ENCODE measurements around the gene FGFBP2.

FGFBP2 gene

DNA sequence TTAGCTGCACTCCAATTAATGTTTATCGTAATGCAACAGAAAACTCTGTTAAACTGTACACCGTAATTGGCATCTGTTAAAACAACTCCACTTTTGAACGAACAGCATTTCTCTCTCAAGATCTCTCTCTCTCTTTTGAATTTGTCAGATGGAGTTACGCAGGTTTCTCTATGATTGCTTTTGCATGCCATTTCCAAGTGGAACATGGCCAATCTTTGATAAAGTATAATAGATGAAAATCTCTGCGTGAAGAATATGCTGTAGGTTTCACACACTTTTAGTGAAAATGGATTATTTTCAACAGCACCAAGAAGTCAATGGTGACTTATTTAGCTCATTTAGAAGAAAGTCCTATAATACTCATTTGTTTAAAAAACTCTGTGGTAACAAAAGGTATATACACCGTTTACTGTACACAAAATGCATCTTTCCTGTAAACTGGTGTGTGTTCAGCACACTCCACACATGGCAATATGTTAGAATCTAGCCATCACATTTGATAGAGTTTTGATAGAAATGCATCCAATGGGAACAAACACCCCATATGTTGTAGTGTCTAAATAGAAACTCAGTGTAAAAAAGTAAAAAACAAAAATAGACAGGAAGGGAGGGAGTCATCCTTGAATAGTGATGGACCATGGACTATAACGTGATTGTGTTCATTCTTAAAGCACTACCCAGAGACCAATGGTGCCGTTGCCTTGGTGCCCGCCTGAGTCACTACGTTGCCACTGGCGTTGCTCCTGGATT lies 5.8 kb upstream of the FGFBP2 start:
- peak; percentile 38 for FAIRE-seq

GRCh38 chr4:15965325-15965724 lies 2.4 kb upstream of the FGFBP2 start:
- TF ChIP-seq, protein P1, sequence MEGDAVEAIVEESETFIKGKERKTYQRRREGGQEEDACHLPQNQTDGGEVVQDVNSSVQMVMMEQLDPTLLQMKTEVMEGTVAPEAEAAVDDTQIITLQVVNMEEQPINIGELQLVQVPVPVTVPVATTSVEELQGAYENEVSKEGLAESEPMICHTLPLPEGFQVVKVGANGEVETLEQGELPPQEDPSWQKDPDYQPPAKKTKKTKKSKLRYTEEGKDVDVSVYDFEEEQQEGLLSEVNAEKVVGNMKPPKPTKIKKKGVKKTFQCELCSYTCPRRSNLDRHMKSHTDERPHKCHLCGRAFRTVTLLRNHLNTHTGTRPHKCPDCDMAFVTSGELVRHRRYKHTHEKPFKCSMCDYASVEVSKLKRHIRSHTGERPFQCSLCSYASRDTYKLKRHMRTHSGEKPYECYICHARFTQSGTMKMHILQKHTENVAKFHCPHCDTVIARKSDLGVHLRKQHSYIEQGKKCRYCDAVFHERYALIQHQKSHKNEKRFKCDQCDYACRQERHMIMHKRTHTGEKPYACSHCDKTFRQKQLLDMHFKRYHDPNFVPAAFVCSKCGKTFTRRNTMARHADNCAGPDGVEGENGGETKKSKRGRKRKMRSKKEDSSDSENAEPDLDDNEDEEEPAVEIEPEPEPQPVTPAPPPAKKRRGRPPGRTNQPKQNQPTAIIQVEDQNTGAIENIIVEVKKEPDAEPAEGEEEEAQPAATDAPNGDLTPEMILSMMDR (IDR thresholded peaks at IDR 0.05; ENCODE audit: insufficient read depth, missing control alignments), result no peak
- FAIRE-seq, result no peak
- DNase-seq (ENCODE audit: insufficient read length, low spot score), result no peak

More for the DNA sequence above, 5.8 kb upstream of the FGFBP2 start:
- TF ChIP-seq, protein P1 (IDR thresholded peaks at IDR 0.05; ENCODE audit: insufficient read depth, missing control alignments), result no peak
- no peak for DNase-seq (ENCODE audit: insufficient read length, low spot score)

- no peak for FAIRE-seq
- TF ChIP-seq, protein P1 (IDR thresholded peaks at IDR 0.05; ENCODE audit: insufficient read depth, missing control alignments), result peak; percentile 18
- no peak for DNase-seq (ENCODE audit: insufficient read length, low spot score)
Observed at GRCh38 chr4:15964159-15964558, 1.2 kb upstream of the FGFBP2 start.

GRCh38 chr4:15963576-15963975 lies 601 bp upstream of the FGFBP2 start:
- TF ChIP-seq, protein P1 (IDR thresholded peaks at IDR 0.05; ENCODE audit: insufficient read depth, missing control alignments), result no peak
- DNase-seq (ENCODE audit: insufficient read length, low spot score), result no peak
- no peak for FAIRE-seq

DNA sequence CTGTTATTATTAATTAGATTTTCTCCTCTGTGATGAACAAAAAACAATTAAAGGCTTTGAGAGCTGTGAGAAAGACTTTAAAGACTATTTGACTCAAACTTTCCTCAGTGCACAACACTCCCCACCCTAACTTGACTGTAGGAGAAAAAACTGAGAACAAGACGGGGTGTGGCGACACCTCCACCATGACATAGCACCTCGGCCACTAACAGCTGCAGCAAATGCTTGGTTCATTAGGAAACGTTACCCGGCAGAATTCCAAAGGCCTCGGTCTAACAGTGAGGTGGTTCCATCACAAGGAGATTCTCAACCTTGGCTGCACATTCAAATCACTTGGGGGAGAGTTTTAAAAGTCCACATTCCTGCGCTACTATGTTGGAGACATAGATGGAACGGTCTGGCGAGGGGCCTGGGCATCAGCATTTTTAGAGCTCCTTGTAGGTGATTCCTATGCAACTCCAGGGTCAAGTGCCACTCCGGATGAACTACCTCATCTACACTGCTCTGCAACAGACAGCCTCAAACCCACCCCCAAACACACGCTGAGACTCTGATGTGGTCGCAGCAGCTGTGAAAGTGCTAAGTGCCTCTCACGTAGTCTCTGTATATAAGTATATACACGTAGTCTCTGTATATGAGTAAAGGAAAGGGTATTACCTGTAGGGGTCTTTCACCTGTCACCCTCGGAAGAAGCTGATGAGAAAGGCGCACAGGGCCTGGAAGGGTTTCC lies 1.0 kb downstream of the FGFBP2 start:
- FAIRE-seq, result no peak
- DNase-seq (ENCODE audit: insufficient read length, low spot score), result no peak
- TF ChIP-seq, protein P1 (IDR thresholded peaks at IDR 0.05; ENCODE audit: insufficient read depth, missing control alignments), result no peak

GRCh38 chr4:15958562-15958961 lies 4.4 kb downstream of the FGFBP2 start:
- TF ChIP-seq, protein P1 (IDR thresholded peaks at IDR 0.05; ENCODE audit: insufficient read depth, missing control alignments), result no peak
- FAIRE-seq (no peak), DNase-seq (ENCODE audit: insufficient read length, low spot score) (no peak)

Data from D721Med (cell line).